HT-29 (cell line): ENCODE data around the gene HDAC5. TPM values are rescaled to one million over a fixed set of nuclear protein-coding genes. Genes with fewer than 3 reads are reported as not detected.

ENCODE experiments used
- DNase-seq: peaks from one replicate; pipeline ENCODE4 v3.0.0-alpha.2; 2015; ENCODE audit warnings: low spot score
- total RNA-seq: library from RNA; depleted of rRNA; stranded (reverse); fragments of >200 nt; shearing (Covaris generic); gene quantifications from 2 replicates; pipeline ENCODE4 v1.2.3, GENCODE V29; 2014

Gene HDAC5
- total RNA-seq, 1 experiment from 2014 or later: 54.8 TPM

GRCh38 chr17:44087319-44087718 is 36.1 kb downstream of the HDAC5 start:
- DNase-seq: no peak

- peak; percentile 45 for DNase-seq
Measured at GRCh38 chr17:44086364-44087311, 36.8 kb downstream of the HDAC5 start.

- DNase-seq: no peak
Measured at GRCh38 chr17:44085908-44086307, 37.5 kb downstream of the HDAC5 start.

GRCh38 chr17:44084921-44085320 is 38.5 kb downstream of the HDAC5 start:
- no peak for DNase-seq

GRCh38 chr17:44084131-44084538 is 39.3 kb downstream of the HDAC5 start:
- DNase-seq: peak; percentile 22

- DNase-seq: peak; percentile 80
Measured at GRCh38 chr17:44083250-44083849, 40.1 kb downstream of the HDAC5 start.

GRCh38 chr17:44082256-44082927 is 41.0 kb downstream of the HDAC5 start:
- no peak for DNase-seq

- no peak for DNase-seq
Measured at GRCh38 chr17:44081681-44082080, 41.8 kb downstream of the HDAC5 start.

- DNase-seq: no peak
Measured at GRCh38 chr17:44079877-44080821, 43.3 kb downstream of the HDAC5 start.

- DNase-seq: no peak
Measured at GRCh38 chr17:44078412-44078811, 45.0 kb downstream of the HDAC5 start.

- DNase-seq: no peak
Measured at GRCh38 chr17:44077595-44077909, 45.9 kb downstream of the HDAC5 start.

- DNase-seq: no peak
Measured at GRCh38 chr17:44076716-44077594, 46.5 kb downstream of the HDAC5 start.

GRCh38 chr17:44075598-44076293 is 47.7 kb downstream of the HDAC5 start:
- DNase-seq: no peak

- no peak for DNase-seq
Measured at GRCh38 chr17:44074911-44075285, 48.5 kb downstream of the HDAC5 start.

- no peak for DNase-seq
Measured at GRCh38 chr17:44074231-44074910, 49.1 kb downstream of the HDAC5 start.

- peak; percentile 5 for DNase-seq
Measured at GRCh38 chr17:44071772-44072171, 51.7 kb downstream of the HDAC5 start.

GRCh38 chr17:44071198-44071520 is 52.3 kb downstream of the HDAC5 start:
- DNase-seq: no peak

- DNase-seq: peak; percentile 95
Measured at GRCh38 chr17:44070455-44071197, 52.8 kb downstream of the HDAC5 start, which contains the start of gene G6PC3. Gene G6PC3 (plus strand): TSS chr17:44070735. CDS start chr17:44070966, 231 bp downstream.
